HCT116 (cell line): ENCODE results near the gene GRIK1. TPM values are rescaled to one million over a fixed set of nuclear protein-coding genes. Genes with fewer than 3 reads are reported as not detected.

Experiments
- ATAC-seq: fragments of 200-7000 bp; cut with Tn5 transposase; 2 replicates; pipeline ENCODE4 v1.9.1; 2020; ENCODE audit warnings: mild to moderate bottlenecking, moderate library complexity
- BruUV-seq: library from RNA; stranded (reverse); fragments of 400-500 nt; replicated peaks from 2 replicates; lab custom pipeline; 2021; lab: Mats Ljungman, UMichigan
- CTCF ChIA-PET: fragments of 300-600 bp; sonication (Branson Sonifier 250); formaldehyde crosslinking; loops from one replicate; lab custom pipeline; 2021; ENCODE audit warnings: antibody characterized with exemption; lab: Charles Lee
- POLR2A ChIA-PET: fragments of 300-600, 350-600 bp; sonication (Branson Sonifier 250); formaldehyde crosslinking; loops from one replicate; lab custom pipeline; 2021; ENCODE audit warnings: antibody characterized with exemption; lab: Charles Lee
- RAD21 ChIA-PET, 2 experiments: fragments of 300-600 bp; sonication (Branson Sonifier 250); formaldehyde crosslinking; loops; one replicate each; lab custom pipeline; 2023; ENCODE audit warnings: low total read pairs in 2 of 2; ENCODE audit not compliant: uncharacterized antibody in 2 of 2, unreplicated experiment in 2 of 2, low non-redundant PET in 1 of 2; lab: Charles Lee
- DNase-seq: peaks from one replicate; pipeline ENCODE4 v3.0.0-alpha.2; 2010; ENCODE audit warnings: low read depth, low spot score
- H2AFZ ChIP-seq: fragments of 200-600 bp; shearing (Covaris generic), sonication (generic); 2 replicates; pipeline ENCODE4 v1.6.1; 2017; ENCODE audit warnings: low read depth, mixed run types, mixed read lengths, antibody characterized with exemption, low read length; ENCODE audit not compliant: poor library complexity, severe bottlenecking
- H3K27ac ChIP-seq: 2 replicates; pipeline ENCODE4 v1.5.1; 2012; ENCODE audit warnings: low read depth, low read length
- H3K27me3 ChIP-seq: fragments of 200-600 bp; sonication (generic); 2 replicates; pipeline ENCODE4 v1.6.1; 2016; ENCODE audit warnings: mixed run types, low read length, mixed read lengths; ENCODE audit not compliant: insufficient read depth
- H3K36me3 ChIP-seq, 2 experiments: fragments of 200-500 bp in 1 of 2; fragments of 200-600 bp in 1 of 2; sonication (Bioruptor generic) in 1 of 2; sonication (generic) in 1 of 2; 2 replicates each; pipeline versions ENCODE4 v1.5.1 to v1.6.1; 2014 to 2016; ENCODE audit warnings: low read length in 2 of 2, inconsistent platforms in 1 of 2, mixed read lengths in 1 of 2, mixed run types in 1 of 2; ENCODE audit not compliant: insufficient read depth in 2 of 2, control insufficient read depth in 1 of 2
- H3K4me1 ChIP-seq, 2 experiments: fragments of 200-600 bp in 1 of 2; sonication (generic) in 1 of 2; 2 replicates each; pipeline versions ENCODE4 v1.5.1 to v1.6.1; 2012 to 2017; ENCODE audit warnings: low read length in 2 of 2, inconsistent platforms in 1 of 2, mild to moderate bottlenecking in 1 of 2, mixed read lengths in 1 of 2, mixed run types in 1 of 2, moderate library complexity in 1 of 2; ENCODE audit not compliant: insufficient read depth in 2 of 2, control insufficient read depth in 1 of 2
- H3K4me2 ChIP-seq: fragments of 200-600 bp; sonication (generic); 2 replicates; pipeline ENCODE4 v1.6.1; 2017; ENCODE audit warnings: mixed run types, low read length, mixed read lengths
- H3K4me3 ChIP-seq, 2 experiments: fragments of 200-600 bp in 1 of 2; sonication (generic) in 1 of 2; replicated peaks in 1 of 2; 2 replicates each; pipeline ENCODE4 v1.5.1; 2011 to 2016; ENCODE audit warnings: low read length in 2 of 2, control low read depth in 1 of 2, low read depth in 1 of 2, mild to moderate bottlenecking in 1 of 2, mixed read lengths in 1 of 2, mixed run types in 1 of 2
- H3K79me2 ChIP-seq: fragments of 200-600 bp; sonication (generic); 2 replicates; pipeline ENCODE4 v1.6.1; 2017; ENCODE audit warnings: mild to moderate bottlenecking, mixed run types, low read length, moderate library complexity, mixed read lengths; ENCODE audit not compliant: insufficient read depth
- H3K9ac ChIP-seq: fragments of 200-600 bp; sonication (generic); 2 replicates; pipeline ENCODE4 v1.6.1; 2016; ENCODE audit warnings: low read length, mixed read lengths
- H3K9me2 ChIP-seq: fragments of 200-600 bp; sonication (generic), shearing (Covaris generic); 2 replicates; pipeline ENCODE4 v1.6.1; 2017; ENCODE audit warnings: mixed run types, mild to moderate bottlenecking, moderate library complexity; ENCODE audit not compliant: insufficient read depth
- H3K9me3 ChIP-seq, 2 experiments: fragments of 200-500 bp in 1 of 2; fragments of 200-600 bp in 1 of 2; sonication (Bioruptor generic) in 1 of 2; sonication (generic) in 1 of 2; 2 replicates each; pipeline ENCODE4 v1.6.1; 2014 to 2017; ENCODE audit warnings: low read length in 2 of 2, mixed read lengths in 2 of 2, inconsistent platforms in 1 of 2, low read depth in 1 of 2, mild to moderate bottlenecking in 1 of 2, mixed run types in 1 of 2, moderate library complexity in 1 of 2; ENCODE audit not compliant: control insufficient read depth in 1 of 2, insufficient read depth in 1 of 2
- H4K20me1 ChIP-seq: fragments of 200-600 bp; sonication (generic), shearing (Covaris generic); 2 replicates; pipeline ENCODE4 v1.6.1; 2017; ENCODE audit warnings: mixed run types, mild to moderate bottlenecking, moderate library complexity; ENCODE audit not compliant: insufficient read depth
- ATF3 ChIP-seq: IDR thresholded peaks from 2 replicates; pipeline ENCODE4 v1.6.1; 2012
- CBX3 ChIP-seq: IDR thresholded peaks from 2 replicates; pipeline ENCODE4 v1.6.1; 2012; ENCODE audit warnings: low read depth
- CEBPB ChIP-seq: IDR thresholded peaks from 2 replicates; pipeline ENCODE4 v1.6.1; 2012; ENCODE audit warnings: low read depth
- ELF1 ChIP-seq: IDR thresholded peaks from 2 replicates; pipeline ENCODE4 v1.6.1; 2012; ENCODE audit warnings: low read depth, borderline replicate concordance
- EZH2 ChIP-seq: fragments of 200-600 bp; sonication (generic); IDR thresholded peaks from 2 replicates; pipeline ENCODE4 v1.6.1; 2017; ENCODE audit warnings: antibody characterized with exemption, mixed run types
- EZH2phosphoT487 ChIP-seq: fragments of 200-600 bp; IDR thresholded peaks from 2 replicates; pipeline ENCODE4 v1.6.1; 2018; ENCODE audit warnings: antibody characterized with exemption, borderline replicate concordance
- FOSL1 ChIP-seq: IDR thresholded peaks from 2 replicates; pipeline ENCODE4 v1.6.1; 2012; ENCODE audit warnings: low read depth
- POLR2A ChIP-seq: IDR thresholded peaks from 2 replicates; pipeline ENCODE4 v1.7.0; 2011; ENCODE audit warnings: borderline replicate concordance; ENCODE audit not compliant: insufficient read depth, insufficient read length; ENCODE audit errors: extremely low read depth
- RAD21 ChIP-seq: IDR thresholded peaks from 2 replicates; pipeline ENCODE4 v1.6.1; 2012; ENCODE audit warnings: low read depth, mild to moderate bottlenecking
- SIN3A ChIP-seq: IDR thresholded peaks from 2 replicates; pipeline ENCODE4 v1.6.1; 2012; ENCODE audit warnings: low read depth
- SP1 ChIP-seq: IDR thresholded peaks from 2 replicates; pipeline ENCODE4 v1.6.1; 2012; ENCODE audit warnings: low read depth
- TCF7L2 ChIP-seq: IDR thresholded peaks from 2 replicates; pipeline ENCODE4 v1.7.0; 2011; ENCODE audit warnings: borderline replicate concordance, inconsistent platforms; ENCODE audit not compliant: insufficient read depth, insufficient read length; ENCODE audit errors: extremely low read depth
- YY1 ChIP-seq: IDR thresholded peaks from 2 replicates; pipeline ENCODE4 v1.6.1; 2011; ENCODE audit warnings: low read length, low read depth, moderate library complexity, mild to moderate bottlenecking; ENCODE audit not compliant: insufficient replicate concordance; ENCODE audit errors: extremely low read depth
- ZBTB33 ChIP-seq: IDR thresholded peaks from 2 replicates; pipeline ENCODE4 v1.6.1; 2011; ENCODE audit warnings: mild to moderate bottlenecking, low read length, moderate library complexity; ENCODE audit not compliant: insufficient replicate concordance; ENCODE audit errors: extremely low read depth
- ZNF274 ChIP-seq: fragments of 200-500 bp; sonication (Bioruptor generic); IDR thresholded peaks from 2 replicates; pipeline ENCODE4 v1.6.1; 2014; ENCODE audit warnings: mild to moderate bottlenecking, low read depth, low read length, inconsistent platforms
- intact Hi-C: fragments of 100-400 bp; cut with micrococcal nuclease; formaldehyde crosslinking; loops from 2 replicates; pipeline ENCODE4 v1.10.0; 2022
- total RNA-seq: library from RNA; stranded (reverse); gene quantifications from one replicate; pipeline ENCODE4 v1.2.1, GENCODE V29; 2021; ENCODE audit not compliant: unreplicated experiment
- TF ChIP-seq, protein P1 (sequence below), 3 experiments: fragments of 200-600 bp in 1 of 3; sonication (generic) in 1 of 3; IDR thresholded peaks in 2 of 3; conservative IDR thresholded peaks in 1 of 3; 2 replicates each; pipeline ENCODE4 v1.5.1; 2012 to 2017; ENCODE audit warnings: low read depth in 2 of 3, low read length in 2 of 3, antibody characterized with exemption in 1 of 3, borderline replicate concordance in 1 of 3, control low read depth in 1 of 3, mild to moderate bottlenecking in 1 of 3, mixed read lengths in 1 of 3, mixed run types in 1 of 3, moderate library complexity in 1 of 3; ENCODE audit not compliant: insufficient read depth in 1 of 3
- TF ChIP-seq, protein P2 (sequence below): IDR thresholded peaks from 2 replicates; pipeline ENCODE4 v1.6.1; 2012; ENCODE audit warnings: low read depth

GRIK1 gene
- total RNA-seq, 1 experiment from 2014 or later, result not detected

- DNase-seq, result no peak
- Histone ChIP-seq H3K79me2 (no peaks in the 10 kb centered on the region), H3K9me2 (no peaks in the 10 kb centered on the region), H3K27me3 (no peaks in the 10 kb centered on the region)
- RAD21 ChIA-PET, result no interaction called here
- no TSS peak for BruUV-seq
- TF ChIP-seq ZBTB33, result no peak
- TF ChIP-seq, protein P1, sequence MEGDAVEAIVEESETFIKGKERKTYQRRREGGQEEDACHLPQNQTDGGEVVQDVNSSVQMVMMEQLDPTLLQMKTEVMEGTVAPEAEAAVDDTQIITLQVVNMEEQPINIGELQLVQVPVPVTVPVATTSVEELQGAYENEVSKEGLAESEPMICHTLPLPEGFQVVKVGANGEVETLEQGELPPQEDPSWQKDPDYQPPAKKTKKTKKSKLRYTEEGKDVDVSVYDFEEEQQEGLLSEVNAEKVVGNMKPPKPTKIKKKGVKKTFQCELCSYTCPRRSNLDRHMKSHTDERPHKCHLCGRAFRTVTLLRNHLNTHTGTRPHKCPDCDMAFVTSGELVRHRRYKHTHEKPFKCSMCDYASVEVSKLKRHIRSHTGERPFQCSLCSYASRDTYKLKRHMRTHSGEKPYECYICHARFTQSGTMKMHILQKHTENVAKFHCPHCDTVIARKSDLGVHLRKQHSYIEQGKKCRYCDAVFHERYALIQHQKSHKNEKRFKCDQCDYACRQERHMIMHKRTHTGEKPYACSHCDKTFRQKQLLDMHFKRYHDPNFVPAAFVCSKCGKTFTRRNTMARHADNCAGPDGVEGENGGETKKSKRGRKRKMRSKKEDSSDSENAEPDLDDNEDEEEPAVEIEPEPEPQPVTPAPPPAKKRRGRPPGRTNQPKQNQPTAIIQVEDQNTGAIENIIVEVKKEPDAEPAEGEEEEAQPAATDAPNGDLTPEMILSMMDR (IDR thresholded peaks at IDR 0.05 in 2 of 3, conservative IDR thresholded peaks at IDR 0.05 in 1 of 3; ENCODE audit: borderline replicate concordance in 1 of 3, insufficient read depth in 1 of 3, low read depth in 2 of 3, low read length in 2 of 3), result no peak
- no peak for TF ChIP-seq YY1
- TF ChIP-seq FOSL1, result no peak
- no peak for TF ChIP-seq SIN3A
- TF ChIP-seq SP1, result no peak
- TF ChIP-seq EZH2, result no peak
- no peak for TF ChIP-seq ATF3
- no peak for TF ChIP-seq POLR2A
- TF ChIP-seq CBX3, result no peak
- TF ChIP-seq TCF7L2, result no peak
- no peak for TF ChIP-seq EZH2phosphoT487
- no peak for TF ChIP-seq RAD21
- no peak for TF ChIP-seq ZNF274
- TF ChIP-seq ELF1, result no peak
- TF ChIP-seq CEBPB, result no peak
- TF ChIP-seq, protein P2, sequence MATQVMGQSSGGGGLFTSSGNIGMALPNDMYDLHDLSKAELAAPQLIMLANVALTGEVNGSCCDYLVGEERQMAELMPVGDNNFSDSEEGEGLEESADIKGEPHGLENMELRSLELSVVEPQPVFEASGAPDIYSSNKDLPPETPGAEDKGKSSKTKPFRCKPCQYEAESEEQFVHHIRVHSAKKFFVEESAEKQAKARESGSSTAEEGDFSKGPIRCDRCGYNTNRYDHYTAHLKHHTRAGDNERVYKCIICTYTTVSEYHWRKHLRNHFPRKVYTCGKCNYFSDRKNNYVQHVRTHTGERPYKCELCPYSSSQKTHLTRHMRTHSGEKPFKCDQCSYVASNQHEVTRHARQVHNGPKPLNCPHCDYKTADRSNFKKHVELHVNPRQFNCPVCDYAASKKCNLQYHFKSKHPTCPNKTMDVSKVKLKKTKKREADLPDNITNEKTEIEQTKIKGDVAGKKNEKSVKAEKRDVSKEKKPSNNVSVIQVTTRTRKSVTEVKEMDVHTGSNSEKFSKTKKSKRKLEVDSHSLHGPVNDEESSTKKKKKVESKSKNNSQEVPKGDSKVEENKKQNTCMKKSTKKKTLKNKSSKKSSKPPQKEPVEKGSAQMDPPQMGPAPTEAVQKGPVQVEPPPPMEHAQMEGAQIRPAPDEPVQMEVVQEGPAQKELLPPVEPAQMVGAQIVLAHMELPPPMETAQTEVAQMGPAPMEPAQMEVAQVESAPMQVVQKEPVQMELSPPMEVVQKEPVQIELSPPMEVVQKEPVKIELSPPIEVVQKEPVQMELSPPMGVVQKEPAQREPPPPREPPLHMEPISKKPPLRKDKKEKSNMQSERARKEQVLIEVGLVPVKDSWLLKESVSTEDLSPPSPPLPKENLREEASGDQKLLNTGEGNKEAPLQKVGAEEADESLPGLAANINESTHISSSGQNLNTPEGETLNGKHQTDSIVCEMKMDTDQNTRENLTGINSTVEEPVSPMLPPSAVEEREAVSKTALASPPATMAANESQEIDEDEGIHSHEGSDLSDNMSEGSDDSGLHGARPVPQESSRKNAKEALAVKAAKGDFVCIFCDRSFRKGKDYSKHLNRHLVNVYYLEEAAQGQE, result no peak
- TF ChIP-seq, all 23 proteins: peak for 0
- Histone ChIP-seq H3K4me1 (no peaks in the 10 kb centered on the region), H2AFZ (no peak overlapping the region), H3K9ac (no peak overlapping the region), H3K36me3 (no peaks in the 10 kb centered on the region), H4K20me1 (no peaks in the 10 kb centered on the region), H3K27ac (no peak overlapping the region), H3K4me2 (no peak overlapping the region), H3K9me3 (peaks cover 5 to 12% of the 10 kb centered on the region in 2 experiments; a peak in 2 of 4 replicates), H3K4me3 (no peak overlapping the region)
- intact Hi-C loops, result no loop called here
- ChIA-PET POLR2A (no interaction called here), CTCF (no interaction called here)
- ATAC-seq, result no peak
Measured at GRCh38 chr21:29737186-29737585, 202.6 kb downstream of the GRIK1 start.
